ENCODE results near the gene KAZN. TPM values are rescaled to one million over a fixed set of nuclear protein-coding genes. Genes with fewer than 3 reads are reported as not detected.

The KAZN gene
- total and polyA plus RNA-seq, 2 of the 8 experiments (the other 6 are each of a cell fraction or from before 2014, with no cell fraction given): 3.7 to 11.8 TPM

- TF ChIP-seq CTCF (IDR thresholded peaks at IDR 0.05; ENCODE audit: control extremely low read depth in 1 of 3, insufficient read depth in 1 of 3, low read depth in 1 of 3, low read length in 3 of 3): no peak
Observed at GRCh38 chr1:14686701-14687100, 88.2 kb downstream of the KAZN start (continued).
